OCI-LY3 (cell line): ENCODE measurements around the gene CD8B.

Experiments
- EZH2phosphoT487 ChIP-seq: fragments of 200-600 bp; shearing (Covaris generic); IDR thresholded peaks from 2 replicates; pipeline ENCODE4 v1.6.1; 2018; ENCODE audit warnings: antibody characterized with exemption, mixed run types, low read depth
- TF ChIP-seq, protein P1 (sequence below): fragments of 200-600, 300-600 bp; sonication (generic); IDR thresholded peaks from 2 replicates; pipeline ENCODE4 v1.5.1; 2014; ENCODE audit warnings: antibody characterized with exemption, low read length, low read depth

GRCh38 chr2:86806059-86806857 is 55.4 kb downstream of the CD8B start:
- TF ChIP-seq, protein P1, sequence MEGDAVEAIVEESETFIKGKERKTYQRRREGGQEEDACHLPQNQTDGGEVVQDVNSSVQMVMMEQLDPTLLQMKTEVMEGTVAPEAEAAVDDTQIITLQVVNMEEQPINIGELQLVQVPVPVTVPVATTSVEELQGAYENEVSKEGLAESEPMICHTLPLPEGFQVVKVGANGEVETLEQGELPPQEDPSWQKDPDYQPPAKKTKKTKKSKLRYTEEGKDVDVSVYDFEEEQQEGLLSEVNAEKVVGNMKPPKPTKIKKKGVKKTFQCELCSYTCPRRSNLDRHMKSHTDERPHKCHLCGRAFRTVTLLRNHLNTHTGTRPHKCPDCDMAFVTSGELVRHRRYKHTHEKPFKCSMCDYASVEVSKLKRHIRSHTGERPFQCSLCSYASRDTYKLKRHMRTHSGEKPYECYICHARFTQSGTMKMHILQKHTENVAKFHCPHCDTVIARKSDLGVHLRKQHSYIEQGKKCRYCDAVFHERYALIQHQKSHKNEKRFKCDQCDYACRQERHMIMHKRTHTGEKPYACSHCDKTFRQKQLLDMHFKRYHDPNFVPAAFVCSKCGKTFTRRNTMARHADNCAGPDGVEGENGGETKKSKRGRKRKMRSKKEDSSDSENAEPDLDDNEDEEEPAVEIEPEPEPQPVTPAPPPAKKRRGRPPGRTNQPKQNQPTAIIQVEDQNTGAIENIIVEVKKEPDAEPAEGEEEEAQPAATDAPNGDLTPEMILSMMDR: no peak
- no peak for TF ChIP-seq EZH2phosphoT487
